Hepatocyte (in vitro differentiated cells): ENCODE measurements around the gene ARIH1. TPM values are rescaled to one million over a fixed set of nuclear protein-coding genes. Genes with fewer than 3 reads are reported as not detected.
"Not testable (repeated sequence)": the region's sequence is repeated elsewhere in the genome, so short reads cannot be mapped to it uniquely, and the experiment has no call there.

Source experiments
- DNase-seq: peaks from one replicate; pipeline ENCODE4 v3.0.0-alpha.2; 2016; ENCODE audit warnings: low spot score
- H2AFZ ChIP-seq: fragments of 200-600 bp; sonication (generic); 2 replicates; pipeline ENCODE4 v1.6.0; 2016; ENCODE audit warnings: antibody characterized with exemption, mild to moderate bottlenecking
- H3K27ac ChIP-seq: fragments of 200-600 bp; sonication (generic); 2 replicates; pipeline ENCODE4 v1.5.1; 2016; ENCODE audit warnings: mild to moderate bottlenecking
- H3K27me3 ChIP-seq: fragments of 200-600 bp; sonication (generic); 2 replicates; pipeline ENCODE4 v1.6.1; 2016
- H3K36me3 ChIP-seq: fragments of 200-600 bp; sonication (generic); replicated peaks from 2 replicates; pipeline ENCODE4 v1.5.1; 2016; ENCODE audit warnings: low read depth; ENCODE audit not compliant: insufficient read depth
- H3K4me1 ChIP-seq: fragments of 200-600 bp; sonication (generic); 2 replicates; pipeline ENCODE4 v1.5.1; 2016; ENCODE audit warnings: mild to moderate bottlenecking, moderate library complexity; ENCODE audit not compliant: insufficient read depth
- H3K4me2 ChIP-seq: fragments of 200-600 bp; sonication (generic); 2 replicates; pipeline ENCODE4 v1.6.0; 2016
- H3K4me3 ChIP-seq: fragments of 200-600 bp; sonication (generic); 2 replicates; pipeline ENCODE4 v1.5.1; 2016; ENCODE audit warnings: mild to moderate bottlenecking
- H3K79me2 ChIP-seq: fragments of 200-600 bp; sonication (generic); 2 replicates; pipeline ENCODE4 v1.6.0; 2017; ENCODE audit warnings: mild to moderate bottlenecking
- H3K9me2 ChIP-seq: fragments of 200-600 bp; sonication (generic); replicated peaks from 2 replicates; pipeline ENCODE4 v1.6.0; 2017; ENCODE audit warnings: mild to moderate bottlenecking; ENCODE audit not compliant: insufficient read depth
- H3K9me3 ChIP-seq: fragments of 200-600 bp; sonication (generic); 2 replicates; pipeline ENCODE4 v1.5.1; 2016; ENCODE audit warnings: low read depth, mild to moderate bottlenecking
- H4K20me1 ChIP-seq: fragments of 200-600 bp; sonication (generic); 2 replicates; pipeline ENCODE4 v1.6.0; 2016; ENCODE audit warnings: mild to moderate bottlenecking; ENCODE audit not compliant: insufficient read depth, poor library complexity, severe bottlenecking
- EZH2 ChIP-seq: fragments of 200-600 bp; sonication (generic); IDR thresholded peaks from 2 replicates; pipeline ENCODE4 v1.6.1; 2016; ENCODE audit warnings: antibody characterized with exemption, mild to moderate bottlenecking, borderline replicate concordance
- EZH2phosphoT487 ChIP-seq: fragments of 200-600 bp; sonication (generic); IDR thresholded peaks from one replicate; pipeline ENCODE4 v1.6.1; 2018; ENCODE audit warnings: antibody characterized with exemption, mild to moderate bottlenecking, low read depth, moderate library complexity; ENCODE audit not compliant: unreplicated experiment, severe bottlenecking
- WGBS: methylation state at CpG from one replicate; pipeline ENCODE4 v1.1.6; 2016; ENCODE audit warnings: low lambda C conversion rate; ENCODE audit errors: missing lambda C conversion rate; 5-methylcytosine and 5-hydroxymethylcytosine counted together
- polyA plus RNA-seq: library from polyadenylated mRNA; unstranded; fragments of >200 nt; fragmentation: Nextera tagmentation; extraction: Ambion mirVana; gene quantifications from 2 replicates; pipeline ENCODE4 v1.2.1, GENCODE V29; 2016
- total RNA-seq: library from RNA; depleted of rRNA; stranded (reverse); fragments of >200 nt; gene quantifications from 2 replicates; pipeline ENCODE4 v1.2.3, GENCODE V29; 2014
- TF ChIP-seq, protein P1 (sequence below): fragments of 200-600 bp; sonication (generic); IDR thresholded peaks from 2 replicates; pipeline ENCODE4 v1.5.1; 2016; ENCODE audit warnings: antibody characterized with exemption, mild to moderate bottlenecking; ENCODE audit not compliant: poor library complexity

The ARIH1 gene
- total and polyA plus RNA-seq, 2 experiments from 2014 or later: 61.6 to 76.3 TPM

DNA sequence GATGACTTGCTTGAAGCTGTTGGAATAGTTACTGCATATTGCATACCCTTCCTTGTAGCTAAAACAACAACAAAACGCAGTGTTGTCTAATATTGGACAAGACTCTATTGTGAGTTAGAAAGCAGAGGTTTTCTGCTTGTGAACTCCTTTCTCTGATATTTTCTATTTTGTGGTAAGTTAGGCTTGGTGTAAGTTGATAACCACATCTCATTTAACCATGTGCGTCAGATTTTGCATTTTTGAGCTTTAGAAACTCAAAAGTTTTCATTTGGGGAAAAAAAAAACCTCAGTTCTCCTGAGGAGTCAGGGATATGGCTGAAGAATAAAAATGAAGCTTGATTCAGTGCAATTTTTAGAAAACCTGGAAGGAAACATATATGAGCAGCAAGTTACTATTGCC, 1.5 kb downstream of the ARIH1 start:
- H3K27ac ChIP-seq: peak overlapping the region; percentile 100
- H2AFZ ChIP-seq: peak overlapping the region; percentile 39
- DNase-seq: no peak
- WGBS: 13% methylated on average over 2 of the region's 2 CpGs
- no peaks in the 10 kb centered on the region for H3K9me2 ChIP-seq
- peaks cover 21% of the 10 kb centered on the region for H3K4me1 ChIP-seq
- H3K4me3 ChIP-seq: peak overlapping the region; percentile 96
- TF ChIP-seq EZH2phosphoT487: no peak
- H3K79me2 ChIP-seq: peaks cover 70% of the 10 kb centered on the region
- H3K27me3 ChIP-seq: no peaks in the 10 kb centered on the region
- peaks cover 56% of the 10 kb centered on the region for H4K20me1 ChIP-seq
- H3K36me3 ChIP-seq: no peaks in the 10 kb centered on the region
- peak overlapping the region; percentile 83 for H3K4me2 ChIP-seq
- no peaks in the 10 kb centered on the region for H3K9me3 ChIP-seq

DNA sequence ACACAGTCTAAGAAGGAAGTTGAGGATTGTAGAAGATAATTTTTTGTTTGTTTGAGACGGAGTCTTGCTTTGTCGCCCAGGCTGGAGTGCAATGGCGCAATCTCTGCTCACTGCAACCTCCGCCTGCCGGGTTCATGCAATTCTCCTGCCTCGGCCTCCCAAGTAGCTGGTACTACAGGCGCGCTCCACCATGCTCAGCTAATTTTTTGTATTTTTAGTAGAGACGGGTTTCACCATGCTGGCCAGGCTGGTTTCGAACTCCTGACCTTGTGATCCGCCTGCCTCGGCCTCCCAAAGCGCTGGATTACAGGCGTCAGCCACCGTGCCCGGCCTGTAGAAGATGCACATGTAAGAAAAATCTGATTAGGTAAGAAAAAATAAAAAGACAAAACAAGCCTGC, 2.2 kb downstream of the ARIH1 start:
- peak overlapping the region; percentile 15 for H3K27ac ChIP-seq
- peak overlapping the region; percentile 96 for H3K4me3 ChIP-seq
- DNase-seq, H2AFZ ChIP-seq, H3K36me3 ChIP-seq, H3K27me3 ChIP-seq, H3K9me3 ChIP-seq, H3K9me2 ChIP-seq: not testable (repeated sequence)
- H3K4me1 ChIP-seq: peaks cover 21% of the 10 kb centered on the region
- peaks cover 63% of the 10 kb centered on the region for H4K20me1 ChIP-seq
- peaks cover 77% of the 10 kb centered on the region for H3K79me2 ChIP-seq
- peak overlapping the region; percentile 83 for H3K4me2 ChIP-seq
- WGBS: 88% methylated on average over 16 of the region's 16 CpGs

DNA sequence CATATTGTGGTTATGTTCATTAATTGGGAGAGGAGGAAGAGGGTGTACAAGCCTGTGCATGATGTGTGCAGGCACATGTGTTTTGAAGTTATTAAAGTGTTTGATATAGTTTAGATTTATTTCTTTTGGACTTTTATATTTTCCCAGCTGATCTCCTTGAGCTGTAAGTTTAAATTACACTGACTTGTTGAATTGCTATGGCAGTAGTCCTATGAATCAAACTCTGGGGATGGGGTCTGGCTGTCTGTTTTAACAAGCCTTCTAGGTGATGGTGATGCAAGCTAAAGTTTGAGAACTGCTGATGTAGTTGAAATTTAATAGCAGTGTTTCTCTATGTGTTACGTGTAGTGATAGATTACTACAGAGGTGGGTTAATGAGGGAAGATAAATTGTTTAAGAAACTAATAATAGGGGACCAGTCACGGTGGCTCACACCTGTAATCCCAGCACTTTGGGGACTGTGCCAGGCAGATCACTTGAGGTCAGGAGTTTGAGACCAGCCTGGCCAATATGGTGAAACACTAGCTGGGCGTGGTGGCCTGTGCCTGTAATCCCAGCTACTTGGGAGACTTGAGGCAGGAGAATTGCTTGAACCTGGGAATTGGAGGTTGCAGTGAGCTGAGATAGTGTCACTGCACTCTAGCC, 7.0 kb downstream of the ARIH1 start:
- Histone ChIP-seq H3K4me2 (peak overlapping the region; percentile 0), H3K9me3 (no peaks in the 10 kb centered on the region), H4K20me1 (peaks cover 100% of the 10 kb centered on the region), H3K27me3 (no peaks in the 10 kb centered on the region), H3K27ac (no peak overlapping the region), H3K4me1 (peaks cover 14% of the 10 kb centered on the region), H3K36me3 (no peaks in the 10 kb centered on the region), H3K9me2 (no peaks in the 10 kb centered on the region), H3K4me3 (no peak overlapping the region), H3K79me2 (peaks cover 100% of the 10 kb centered on the region), H2AFZ (no peak overlapping the region)
- WGBS: 87% methylated on average over 3 of the region's 3 CpGs
- DNase-seq: no peak
- no peak for TF ChIP-seq EZH2
- TF ChIP-seq, protein P1, sequence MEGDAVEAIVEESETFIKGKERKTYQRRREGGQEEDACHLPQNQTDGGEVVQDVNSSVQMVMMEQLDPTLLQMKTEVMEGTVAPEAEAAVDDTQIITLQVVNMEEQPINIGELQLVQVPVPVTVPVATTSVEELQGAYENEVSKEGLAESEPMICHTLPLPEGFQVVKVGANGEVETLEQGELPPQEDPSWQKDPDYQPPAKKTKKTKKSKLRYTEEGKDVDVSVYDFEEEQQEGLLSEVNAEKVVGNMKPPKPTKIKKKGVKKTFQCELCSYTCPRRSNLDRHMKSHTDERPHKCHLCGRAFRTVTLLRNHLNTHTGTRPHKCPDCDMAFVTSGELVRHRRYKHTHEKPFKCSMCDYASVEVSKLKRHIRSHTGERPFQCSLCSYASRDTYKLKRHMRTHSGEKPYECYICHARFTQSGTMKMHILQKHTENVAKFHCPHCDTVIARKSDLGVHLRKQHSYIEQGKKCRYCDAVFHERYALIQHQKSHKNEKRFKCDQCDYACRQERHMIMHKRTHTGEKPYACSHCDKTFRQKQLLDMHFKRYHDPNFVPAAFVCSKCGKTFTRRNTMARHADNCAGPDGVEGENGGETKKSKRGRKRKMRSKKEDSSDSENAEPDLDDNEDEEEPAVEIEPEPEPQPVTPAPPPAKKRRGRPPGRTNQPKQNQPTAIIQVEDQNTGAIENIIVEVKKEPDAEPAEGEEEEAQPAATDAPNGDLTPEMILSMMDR: no peak
- TF ChIP-seq EZH2phosphoT487: no peak

- H3K79me2 ChIP-seq: peaks cover 100% of the 10 kb centered on the region
- H3K36me3 ChIP-seq: no peaks in the 10 kb centered on the region
- peaks cover 100% of the 10 kb centered on the region for H4K20me1 ChIP-seq
- H3K4me3 ChIP-seq: no peak overlapping the region
- peaks cover 5% of the 10 kb centered on the region for H3K4me1 ChIP-seq
- TF ChIP-seq, protein P1: no peak
- TF ChIP-seq EZH2phosphoT487 (no peak), EZH2 (no peak)
- no peaks in the 10 kb centered on the region for H3K9me3 ChIP-seq
- no peak overlapping the region for H3K4me2 ChIP-seq
- H3K27ac ChIP-seq: no peak overlapping the region
- no peak overlapping the region for H2AFZ ChIP-seq
- no peaks in the 10 kb centered on the region for H3K27me3 ChIP-seq
- DNase-seq: no peak
- H3K9me2 ChIP-seq: no peaks in the 10 kb centered on the region
These were observed 8.1 kb downstream of the ARIH1 start for GRCh38 chr15:72482275-72482674.
